GM18526 (cell line): Measurements from ENCODE around the gene ZNF593.

ENCODE experiments used
- POLR2A ChIP-seq: IDR thresholded peaks from 3 replicates; pipeline ENCODE4 v1.6.1; 2011; ENCODE audit not compliant: insufficient read length; ENCODE audit errors: extremely low read depth

ZNF593 gene

GRCh38 chr1:26134466-26134865 is 35.2 kb upstream of the ZNF593 start:
- TF ChIP-seq POLR2A: no peak

- TF ChIP-seq POLR2A: no peak
Observed at GRCh38 chr1:26138974-26139558, 30.6 kb upstream of the ZNF593 start.

GRCh38 chr1:26142159-26142558 is 27.5 kb upstream of the ZNF593 start:
- TF ChIP-seq POLR2A: no peak

DNA sequence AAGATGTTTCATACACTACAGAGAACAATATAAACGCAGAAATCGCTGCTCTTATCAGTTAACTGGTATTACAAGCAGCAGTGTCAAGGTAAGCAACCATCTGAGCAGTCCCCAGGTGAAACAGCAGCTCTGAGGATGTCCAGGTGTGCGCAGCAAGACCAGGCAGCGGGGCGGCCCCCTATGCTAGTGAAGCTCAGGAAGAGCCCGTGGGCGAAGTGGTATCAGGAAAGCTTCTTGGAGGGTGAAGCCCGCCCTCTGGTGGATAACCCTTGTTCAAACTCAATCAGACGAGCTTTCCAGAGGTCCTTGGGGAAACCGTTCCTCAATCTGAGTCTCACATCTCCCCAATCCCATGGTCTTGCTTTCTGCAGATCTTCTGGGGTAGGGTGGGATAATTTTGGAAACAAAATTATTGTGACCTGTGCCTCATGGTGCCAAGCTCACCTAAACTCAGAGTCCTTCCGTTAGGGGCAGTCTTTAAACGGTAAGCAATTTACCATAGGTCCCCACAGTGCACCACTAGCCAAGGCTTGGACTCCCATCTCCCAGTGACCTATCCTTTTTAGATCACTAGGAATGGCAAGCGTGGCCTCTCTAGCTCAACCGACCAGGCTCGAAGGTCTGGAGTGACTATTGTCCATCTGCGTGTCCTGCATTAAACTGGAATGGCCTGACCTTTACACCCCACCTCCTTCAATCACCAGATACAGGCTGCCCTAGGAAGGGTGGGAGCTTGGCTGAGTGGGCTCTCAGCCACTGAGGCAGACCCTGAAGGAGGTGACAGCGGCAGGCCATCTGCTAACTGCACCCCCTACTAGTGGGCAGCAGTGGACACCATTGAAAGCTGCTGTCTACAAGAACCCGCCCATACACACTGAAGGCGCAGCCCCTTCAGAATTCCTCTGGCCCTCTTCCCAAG is 24.4 kb upstream of the ZNF593 start:
- TF ChIP-seq POLR2A: no peak

DNA sequence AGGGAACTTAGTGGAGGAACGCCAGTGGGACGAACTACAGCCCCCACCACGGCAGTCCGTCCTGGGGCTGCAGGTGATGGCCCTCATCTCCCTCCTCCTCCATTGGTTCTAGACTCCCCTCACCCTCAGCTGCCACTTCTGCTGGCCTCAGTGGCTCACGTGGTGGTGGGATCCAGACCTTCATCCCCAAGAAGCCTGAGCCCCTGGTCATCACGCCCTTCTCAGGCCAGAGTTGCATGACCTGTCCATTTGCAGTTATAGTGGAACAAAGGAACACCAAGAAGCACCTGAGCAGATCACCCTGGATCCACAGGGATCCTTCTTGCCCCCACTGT is 23.8 kb upstream of the ZNF593 start:
- TF ChIP-seq POLR2A: no peak

- TF ChIP-seq POLR2A: no peak
Observed at GRCh38 chr1:26148887-26149286, 20.8 kb upstream of the ZNF593 start.

GRCh38 chr1:26153966-26154532 is 15.7 kb upstream of the ZNF593 start:
- no peak for TF ChIP-seq POLR2A

DNA sequence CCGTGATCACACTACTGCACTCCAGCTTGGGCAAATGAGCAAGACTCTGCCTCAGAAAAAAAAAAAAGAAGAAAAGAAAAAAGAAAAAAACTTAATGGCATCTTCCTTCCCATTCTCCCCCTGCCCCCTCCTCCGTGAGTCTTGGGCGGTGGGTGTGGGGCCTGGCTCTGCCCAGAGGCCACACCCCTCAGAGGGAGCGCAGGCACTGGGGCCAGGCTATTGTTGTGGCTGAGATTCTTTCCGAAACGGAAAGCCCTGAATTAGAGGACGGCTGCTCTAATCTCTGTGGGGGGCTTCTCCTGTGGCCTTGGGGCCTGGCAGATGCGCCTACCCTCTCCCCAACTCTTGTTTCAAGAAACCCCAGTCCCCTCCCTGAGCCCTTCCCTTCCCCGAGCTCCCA is 15.0 kb upstream of the ZNF593 start:
- no peak for TF ChIP-seq POLR2A

DNA sequence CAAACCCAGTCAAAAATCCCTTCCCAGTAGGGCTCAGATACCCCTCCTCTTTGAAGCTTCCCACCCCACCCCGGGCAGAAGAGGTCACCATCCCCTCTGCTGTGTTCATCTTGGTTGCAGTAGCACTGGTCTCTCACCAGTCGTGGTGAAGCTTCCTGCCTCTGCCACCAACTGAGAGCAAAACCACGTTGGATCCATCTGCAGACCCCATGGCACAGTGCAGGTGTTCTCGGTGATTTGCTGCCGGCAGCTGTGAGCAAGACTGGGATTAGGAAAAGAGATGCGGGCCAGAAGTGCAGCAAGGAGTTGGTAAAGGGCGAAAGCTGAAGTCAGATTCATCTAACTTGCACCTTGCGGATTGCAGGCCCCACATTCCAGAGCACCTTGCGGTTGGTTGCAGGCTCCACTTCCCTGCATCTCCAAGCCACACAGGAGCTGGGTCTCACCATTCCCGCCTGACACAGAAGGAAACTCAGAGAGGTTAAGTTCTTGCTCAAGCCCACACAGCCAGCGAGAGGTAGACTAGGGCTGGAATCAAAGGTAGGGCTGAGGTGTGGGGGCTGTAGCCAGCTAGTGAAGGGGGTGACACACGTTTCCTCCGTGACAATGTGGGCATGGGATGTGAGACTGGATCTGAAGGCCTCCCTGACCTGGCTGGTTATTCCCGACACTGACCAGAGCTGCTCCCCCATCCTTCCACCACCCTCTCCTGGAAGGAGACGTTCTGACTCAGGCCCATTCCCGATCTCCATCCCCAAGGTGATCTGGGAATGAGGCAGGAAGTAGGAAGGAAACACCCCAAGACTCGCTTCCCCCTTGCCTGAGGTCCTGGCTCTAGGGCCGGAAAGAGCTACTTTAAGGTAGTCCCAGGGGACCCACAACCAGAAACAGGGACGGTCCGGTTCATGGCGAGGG is 14.1 kb upstream of the ZNF593 start:
- no peak for TF ChIP-seq POLR2A

DNA sequence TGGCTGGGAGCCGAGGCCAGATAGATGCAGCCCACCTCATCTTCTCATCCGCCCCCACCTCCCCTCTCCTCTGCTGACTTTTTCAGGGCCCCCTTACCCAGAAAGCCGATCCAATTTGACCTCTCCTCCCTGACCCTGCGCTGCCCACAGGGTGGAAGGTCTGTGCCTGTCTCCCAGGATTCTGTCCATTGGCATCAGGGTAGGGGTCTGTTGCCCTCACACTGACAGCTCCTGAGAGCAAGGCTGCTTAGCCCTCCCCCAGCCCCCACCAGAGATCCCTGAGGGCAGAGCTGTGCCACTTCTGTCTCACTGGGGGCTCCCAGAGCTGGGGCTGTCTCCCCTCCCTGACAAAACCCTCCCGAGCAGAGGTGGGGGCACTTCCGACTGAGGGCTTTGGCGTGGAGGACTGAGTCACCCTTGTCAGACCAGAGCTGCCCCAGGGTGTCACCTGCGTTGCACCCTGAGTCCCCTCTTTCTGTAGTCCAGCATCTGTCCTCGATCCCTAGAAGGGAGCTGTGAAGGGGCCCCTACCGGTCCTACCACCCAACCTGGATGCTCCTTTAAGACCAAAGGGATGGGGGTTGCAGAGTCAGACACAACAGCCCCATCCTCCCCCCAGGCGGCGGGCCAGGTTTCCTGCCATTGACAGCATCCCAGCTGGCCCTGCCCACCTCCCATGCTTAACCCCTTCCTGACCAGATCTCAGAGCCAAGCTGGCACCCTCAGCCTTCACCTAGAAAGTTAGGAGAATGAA is 13.2 kb upstream of the ZNF593 start:
- TF ChIP-seq POLR2A: no peak

- TF ChIP-seq POLR2A: no peak
Observed at GRCh38 chr1:26158271-26158907, 11.3 kb upstream of the ZNF593 start.

DNA sequence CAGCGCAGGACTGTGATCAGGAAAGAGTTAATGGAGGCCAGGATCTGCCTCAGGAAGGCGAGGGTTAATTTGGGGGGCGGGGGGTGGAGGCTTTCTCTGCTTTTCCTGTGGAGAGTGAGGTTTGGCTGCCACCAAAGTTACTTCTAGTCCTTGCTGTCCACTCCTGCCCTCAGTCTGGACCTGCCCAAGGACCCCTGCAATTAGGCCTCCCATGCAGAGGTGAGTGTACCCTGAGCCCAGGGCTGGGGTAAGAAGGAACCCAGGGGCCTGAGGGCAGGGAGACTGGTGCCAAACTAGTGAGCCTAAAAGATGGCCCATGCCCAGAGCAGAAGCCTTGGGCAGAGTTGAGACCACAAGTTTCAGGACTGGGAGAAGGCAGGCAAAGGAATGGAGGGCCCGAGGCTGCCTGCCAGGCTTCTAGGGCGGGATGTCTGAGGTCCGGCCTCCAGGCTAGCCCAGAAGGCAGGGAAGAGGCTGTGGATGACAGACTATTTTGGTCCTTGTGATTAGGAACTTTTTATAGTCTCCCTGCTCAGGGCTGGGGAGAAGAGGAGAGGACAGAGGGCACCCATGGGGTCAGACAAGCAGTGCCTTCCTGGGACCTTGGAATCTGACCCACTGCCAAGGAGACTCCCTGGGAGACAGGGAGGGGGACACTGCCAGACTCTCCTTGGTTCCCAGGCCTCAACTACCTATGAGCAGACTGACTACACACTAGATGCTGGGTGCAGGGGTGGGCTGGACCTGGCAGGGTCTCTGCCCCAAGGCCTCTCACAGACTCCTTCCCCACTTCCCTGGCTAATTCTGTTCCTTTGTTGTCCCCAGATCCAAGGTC is 10.6 kb upstream of the ZNF593 start, which contains the start of gene FAM110D:
Gene FAM110D, plus strand, starts transcription at position 172 of the 835 bp plus-strand sequence. CDS start 2,213 bp downstream, outside the sequence.
- TF ChIP-seq POLR2A: no peak

DNA sequence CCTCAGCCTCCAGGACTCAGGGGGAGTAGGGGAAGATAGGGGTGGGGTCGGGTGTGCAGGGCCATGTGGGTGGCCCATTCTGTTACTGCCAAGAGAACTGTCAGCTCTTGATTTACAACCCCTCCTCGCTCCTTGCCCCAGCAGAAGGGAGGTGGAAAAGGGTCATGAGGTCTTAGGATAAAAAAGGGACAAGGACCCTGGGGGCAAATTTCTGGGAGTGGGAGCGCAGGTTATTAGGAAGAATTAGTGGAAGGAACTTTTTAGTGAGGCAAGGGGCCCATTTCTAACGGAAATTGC is 10.0 kb upstream of the ZNF593 start:
- TF ChIP-seq POLR2A: no peak

- no peak for TF ChIP-seq POLR2A
Observed at GRCh38 chr1:26160527-26161414, 8.9 kb upstream of the ZNF593 start.
